GM21423 (cell line): ENCODE results near the gene MAP1B.

Experiments used
- ATAC-seq: cut with Tn5 transposase; IDR thresholded peaks from one replicate; pipeline ENCODE4 v1.9.1; 2021; ENCODE audit warnings: mild to moderate bottlenecking, moderate library complexity; ENCODE audit not compliant: unreplicated experiment

Gene MAP1B

GRCh38 chr5:72244862-72245371 lies 137.6 kb downstream of the MAP1B start:
- peak; percentile 86 for ATAC-seq

GRCh38 chr5:72245546-72245945 lies 138.3 kb downstream of the MAP1B start:
- ATAC-seq = no peak

GRCh38 chr5:72245951-72246532 lies 138.8 kb downstream of the MAP1B start:
- ATAC-seq = no peak

DNA sequence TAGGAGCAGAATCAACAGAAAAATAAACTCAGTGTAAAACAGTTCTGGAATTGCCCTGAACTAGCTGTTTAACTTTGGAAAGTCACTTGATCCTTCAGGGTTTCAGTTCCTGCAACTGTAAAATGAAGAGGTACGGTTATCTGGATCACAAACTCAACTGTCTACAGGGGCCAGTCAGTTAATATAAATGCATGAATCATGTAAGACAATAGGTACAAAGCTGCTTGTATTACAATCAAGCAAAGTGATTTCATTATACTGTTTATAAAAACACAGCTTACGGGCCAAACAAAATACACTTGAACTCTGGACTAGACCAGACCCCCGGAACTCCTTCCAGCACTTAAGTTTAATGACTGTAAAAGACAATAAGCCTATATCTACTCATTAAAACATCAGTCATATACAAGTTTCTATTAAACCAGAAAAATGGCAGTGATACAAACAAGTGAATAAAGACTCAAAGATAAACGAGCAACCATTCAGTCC lies 139.7 kb downstream of the MAP1B start:
- no peak for ATAC-seq

DNA sequence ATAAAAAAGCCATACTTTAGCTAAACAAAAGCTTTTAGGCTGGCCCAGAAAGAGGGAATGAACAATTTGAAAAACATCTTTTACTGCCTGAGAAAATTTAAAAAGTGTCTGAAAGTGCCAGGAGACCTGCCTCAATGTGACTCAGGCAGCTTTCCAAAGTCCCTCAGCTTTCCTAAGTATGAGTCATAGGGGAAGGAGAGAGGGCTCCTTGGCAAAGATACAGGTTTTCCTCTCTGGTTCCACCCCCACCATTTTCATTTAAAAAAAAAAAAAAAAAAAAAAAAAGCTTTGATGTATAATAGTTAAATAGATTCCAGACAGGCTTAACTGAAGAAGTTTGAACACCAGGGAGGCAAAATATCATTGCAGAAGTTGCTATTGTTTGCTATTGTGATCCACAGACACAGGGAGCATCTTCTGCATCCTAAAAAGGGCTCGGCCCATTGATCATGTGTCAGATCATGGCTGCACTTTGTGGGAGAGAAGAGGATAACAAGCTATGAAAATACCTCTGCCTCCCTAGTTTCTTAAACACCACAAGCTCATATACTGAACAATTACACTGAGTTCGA lies 141.2 kb downstream of the MAP1B start:
- ATAC-seq = no peak

DNA sequence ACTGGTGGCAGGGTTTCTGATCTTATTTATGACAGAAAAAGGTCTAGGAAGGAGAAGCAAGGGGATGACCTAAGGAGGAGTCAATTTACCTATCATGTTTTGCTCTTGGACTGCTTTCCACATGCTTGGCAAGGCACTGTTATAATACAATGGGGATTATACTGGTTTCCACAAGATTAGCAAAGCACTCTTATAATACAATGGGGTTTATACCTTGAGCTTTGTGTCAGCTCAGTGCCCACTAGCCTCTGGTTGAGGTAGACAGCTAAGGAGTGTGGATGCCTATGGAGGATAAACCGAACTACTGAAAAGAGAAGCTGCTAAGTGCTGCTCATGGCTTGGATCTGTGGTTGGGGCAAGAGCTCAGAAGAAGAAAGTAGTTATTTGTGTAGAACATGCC lies 144.1 kb downstream of the MAP1B start:
- no peak for ATAC-seq

- no peak for ATAC-seq
Measured at GRCh38 chr5:72252008-72252407, 144.7 kb downstream of the MAP1B start.

DNA sequence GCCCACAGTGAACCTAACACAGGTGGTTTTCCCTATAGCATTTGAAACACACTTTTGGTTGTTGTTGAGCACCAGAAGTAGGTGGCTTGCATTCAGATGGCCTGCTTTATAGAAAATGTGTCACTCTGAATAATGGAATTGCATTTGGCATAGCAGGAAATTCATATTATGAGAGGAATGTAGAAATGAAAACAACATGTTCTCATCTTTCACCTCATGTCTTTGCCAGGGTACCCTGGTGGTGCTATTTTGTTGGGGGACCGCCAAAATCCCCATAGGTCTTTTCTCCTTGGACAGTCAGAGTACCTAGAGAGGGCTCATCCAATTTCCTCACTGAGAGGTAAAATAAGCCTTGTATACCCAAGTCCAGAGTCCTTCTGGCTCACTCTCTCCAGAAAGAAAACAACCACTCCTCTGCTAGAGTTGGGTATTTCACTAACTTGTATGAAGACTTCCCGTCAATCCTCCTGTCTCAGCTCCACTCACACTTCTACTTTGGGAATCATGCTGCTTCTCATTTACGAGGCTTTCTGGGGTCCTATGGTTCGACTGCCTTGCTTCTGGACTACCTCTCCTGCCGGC lies 145.4 kb downstream of the MAP1B start:
- no peak for ATAC-seq

DNA sequence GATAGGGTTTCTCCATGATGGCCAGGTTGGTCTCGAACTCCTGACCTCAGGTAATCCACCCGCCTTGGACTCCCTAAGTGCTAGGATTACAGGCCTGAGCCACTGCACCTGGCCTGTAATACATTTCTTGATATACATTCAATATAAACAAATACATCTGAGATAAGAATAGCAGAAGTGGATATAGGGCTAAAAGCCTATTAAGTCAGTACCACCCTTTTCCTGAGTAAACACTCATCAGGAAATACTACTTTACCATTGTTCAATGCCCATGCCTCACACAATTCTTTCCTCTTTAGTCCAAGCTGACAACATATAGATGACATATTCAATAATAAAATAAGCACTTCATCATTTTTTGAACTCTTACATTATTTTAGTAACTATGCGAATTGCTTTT lies 148.0 kb downstream of the MAP1B start:
- no peak for ATAC-seq

- no peak for ATAC-seq
Measured at GRCh38 chr5:72255670-72256069, 148.4 kb downstream of the MAP1B start.

DNA sequence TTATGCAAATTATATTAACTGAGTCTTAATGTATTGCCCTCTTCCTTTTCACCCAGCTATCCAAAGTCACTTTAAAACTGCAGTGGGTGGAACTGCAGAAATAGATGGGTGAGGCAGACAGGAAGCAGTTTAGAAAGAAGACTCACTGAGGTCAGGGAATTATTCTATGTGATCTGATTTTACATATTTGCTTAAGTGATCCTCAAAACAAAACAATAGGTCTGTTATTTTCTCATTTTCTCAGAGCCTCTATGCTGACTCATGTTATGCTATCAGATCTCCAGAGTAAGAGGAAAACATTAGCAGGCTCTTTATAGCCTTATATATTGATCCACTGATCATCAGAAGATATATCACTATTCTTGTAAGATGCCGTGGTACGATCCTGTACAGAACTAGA lies 149.3 kb downstream of the MAP1B start:
- no peak for ATAC-seq
